ENCODE data around the gene OPCML.

Gene OPCML

DNA sequence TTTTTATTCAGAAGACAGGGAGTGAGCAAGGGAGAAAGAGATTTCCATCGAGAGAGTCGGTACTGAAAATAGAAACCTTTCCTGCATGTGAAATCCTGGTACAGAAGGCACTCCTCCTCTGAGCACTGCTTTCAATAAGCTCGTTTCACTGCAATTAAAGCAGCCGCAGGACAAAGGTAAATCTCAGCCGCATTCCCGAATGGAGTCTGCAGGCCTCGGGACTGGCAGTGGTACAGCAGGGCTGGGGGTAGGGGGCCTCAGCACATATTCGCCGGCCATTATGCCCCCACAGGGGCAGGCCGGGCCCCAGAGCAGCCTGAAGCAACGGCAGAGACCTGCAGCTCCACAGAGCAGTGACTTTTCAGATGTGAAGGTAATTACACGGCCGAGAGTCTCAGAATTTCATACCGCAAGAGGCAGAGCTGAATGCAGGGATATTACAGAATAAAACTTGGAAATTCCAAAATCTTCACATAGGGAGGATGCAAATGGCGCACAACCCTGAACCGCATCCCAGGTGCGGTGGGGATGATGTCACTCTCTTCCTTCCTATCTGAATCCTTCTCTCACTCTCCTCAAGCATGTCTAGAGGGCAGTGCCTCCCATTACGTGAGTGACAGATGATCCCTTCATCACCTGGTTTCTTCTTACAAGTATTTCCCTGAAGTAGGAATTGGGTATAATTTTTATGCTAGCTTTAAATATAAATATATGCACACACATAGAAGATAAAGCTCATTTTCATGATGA is 622.1 kb downstream of the OPCML start:
- no peak for DNase-seq

- no peak for DNase-seq
Observed at GRCh38 chr11:132909021-132909606, 623.2 kb downstream of the OPCML start.

- DNase-seq, result no peak
Observed at GRCh38 chr11:132908414-132908810, 623.9 kb downstream of the OPCML start.

DNA sequence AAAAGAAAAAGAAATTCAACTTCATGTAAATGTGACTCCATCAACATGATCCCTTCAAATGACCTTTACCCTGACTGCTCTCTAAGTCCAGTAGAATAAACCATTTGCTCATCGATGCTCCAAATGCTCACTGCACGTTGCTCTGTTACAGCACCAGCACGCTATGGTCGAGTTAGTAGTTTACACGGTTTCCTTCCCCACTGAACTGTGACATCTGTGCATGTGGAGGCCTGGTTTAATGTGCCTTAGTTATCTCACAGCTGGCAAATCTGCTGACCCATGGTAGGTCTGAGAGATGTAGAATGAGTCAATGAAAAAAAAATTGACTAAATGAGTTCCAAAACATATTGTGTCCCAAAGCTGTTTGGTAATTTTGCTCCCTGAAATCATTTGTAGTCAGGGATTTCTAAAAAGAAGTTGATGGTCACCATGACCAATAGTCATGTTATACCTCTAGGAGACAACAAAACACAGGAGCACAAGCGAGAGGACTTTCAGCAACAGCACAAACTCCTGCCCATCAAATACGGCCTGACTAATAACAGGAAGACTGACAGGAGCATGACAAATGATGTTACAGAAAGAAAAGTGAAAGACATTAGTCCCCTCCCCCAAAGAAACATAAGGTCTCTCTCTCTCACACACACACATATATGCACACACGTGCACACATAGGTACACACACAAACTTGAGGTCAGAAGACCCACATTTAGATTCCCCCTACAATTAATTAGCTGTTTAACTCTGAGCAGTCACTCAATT is 624.5 kb downstream of the OPCML start:
- DNase-seq, result no peak

DNA sequence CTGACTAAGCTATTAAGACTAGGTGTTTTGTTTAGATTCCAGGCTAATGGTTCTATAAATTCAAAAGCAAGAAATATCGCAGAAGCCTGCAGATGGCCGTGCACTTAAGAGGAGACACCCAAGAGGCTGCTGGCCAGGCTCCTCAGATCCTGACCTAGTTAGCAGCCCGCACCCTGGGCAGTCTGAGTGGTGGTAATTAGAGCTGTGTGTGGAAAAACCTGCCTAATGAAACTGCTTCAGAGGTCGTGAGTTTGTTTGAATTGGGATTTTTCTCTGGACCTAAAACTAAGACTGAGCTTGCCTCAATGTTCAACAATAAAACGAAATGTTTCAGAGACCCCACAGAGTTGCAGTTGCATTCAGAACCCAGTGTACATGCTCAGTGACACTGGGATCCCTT is 627.7 kb downstream of the OPCML start:
- no peak for DNase-seq

- DNase-seq, result no peak
Observed at GRCh38 chr11:132904091-132904490, 628.2 kb downstream of the OPCML start.

- DNase-seq, result no peak
Observed at GRCh38 chr11:132901638-132902471, 630.4 kb downstream of the OPCML start.

DNA sequence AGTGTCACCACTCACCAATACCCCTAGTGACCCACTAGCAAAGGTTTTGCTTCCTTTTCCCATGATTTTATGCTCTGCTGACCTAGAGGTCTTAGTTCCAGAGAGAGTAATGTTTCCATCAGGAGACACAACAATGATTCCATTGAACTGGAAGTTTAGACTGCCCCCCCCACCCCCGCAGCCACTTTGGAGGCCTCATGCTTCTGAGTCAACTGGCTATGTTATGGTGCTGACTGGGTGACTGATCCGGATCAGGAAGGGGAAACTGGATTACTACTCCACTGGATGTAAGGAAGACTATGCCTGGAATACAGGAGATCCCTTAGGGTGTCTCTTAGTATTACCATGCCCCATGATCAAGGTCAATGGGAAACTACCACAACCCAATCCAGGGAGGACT is 633.6 kb downstream of the OPCML start:
- no peak for DNase-seq

GRCh38 chr11:132898021-132898420 is 634.3 kb downstream of the OPCML start:
- DNase-seq, result no peak

DNA sequence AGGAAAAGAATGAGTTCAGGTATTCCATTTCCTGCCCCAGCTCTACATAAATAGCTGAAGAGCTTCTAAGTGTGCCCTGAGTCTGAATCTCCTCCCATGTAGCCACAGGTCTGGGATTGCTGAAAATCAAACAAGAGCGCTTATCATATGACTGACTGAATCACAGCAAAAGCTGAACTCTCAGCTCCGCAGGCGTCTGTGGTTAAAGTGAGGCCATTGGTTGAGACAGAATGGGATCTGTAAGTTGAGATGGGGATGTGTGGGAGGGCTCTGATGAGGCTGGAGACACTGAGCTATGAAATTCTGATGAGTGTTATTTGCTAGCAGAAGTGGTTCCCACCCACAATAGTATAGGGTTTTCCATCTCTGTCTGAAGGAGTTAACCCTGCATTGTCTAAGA is 637.0 kb downstream of the OPCML start:
- DNase-seq, result no peak

GRCh38 chr11:132894606-132895005 is 637.7 kb downstream of the OPCML start:
- no peak for DNase-seq

DNA sequence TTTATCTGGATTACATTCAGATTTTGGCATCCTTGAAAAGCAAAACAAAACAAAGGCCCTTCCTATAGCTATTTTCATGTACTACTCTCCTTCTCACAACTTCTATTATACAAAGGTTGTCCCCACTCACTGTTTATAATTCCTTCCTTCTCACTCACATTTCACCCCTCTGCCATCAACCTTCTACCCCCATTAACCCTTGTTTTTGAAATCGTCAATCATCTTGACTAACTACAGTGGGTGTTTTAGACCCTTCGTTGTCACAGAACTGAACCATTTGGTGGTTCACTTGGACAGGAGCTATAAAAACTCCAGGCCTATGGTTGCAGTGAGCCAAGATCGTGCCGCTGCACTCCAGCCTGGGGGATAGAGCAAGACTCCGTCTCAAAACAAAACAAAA is 639.4 kb downstream of the OPCML start:
- DNase-seq, result no peak

DNA sequence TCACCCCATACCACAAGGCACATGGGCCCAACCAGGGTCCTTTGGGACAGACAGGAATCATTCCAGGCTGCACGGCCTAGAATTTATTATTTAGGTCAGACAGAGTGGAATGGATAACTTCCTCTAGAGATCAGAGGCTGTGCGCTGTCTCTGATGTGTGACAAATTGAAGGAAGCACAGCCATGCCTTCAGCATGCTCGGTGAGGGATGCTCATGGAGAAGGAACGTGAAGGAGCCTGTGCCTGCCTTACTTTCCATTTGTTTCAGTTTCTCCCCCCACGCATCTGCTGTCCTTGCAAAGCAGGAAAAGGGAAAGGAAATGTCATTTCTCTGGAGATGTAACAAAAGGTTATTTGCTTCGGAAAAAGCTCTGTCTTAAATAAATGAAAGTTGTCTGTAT is 644.1 kb downstream of the OPCML start:
- no peak for DNase-seq

DNA sequence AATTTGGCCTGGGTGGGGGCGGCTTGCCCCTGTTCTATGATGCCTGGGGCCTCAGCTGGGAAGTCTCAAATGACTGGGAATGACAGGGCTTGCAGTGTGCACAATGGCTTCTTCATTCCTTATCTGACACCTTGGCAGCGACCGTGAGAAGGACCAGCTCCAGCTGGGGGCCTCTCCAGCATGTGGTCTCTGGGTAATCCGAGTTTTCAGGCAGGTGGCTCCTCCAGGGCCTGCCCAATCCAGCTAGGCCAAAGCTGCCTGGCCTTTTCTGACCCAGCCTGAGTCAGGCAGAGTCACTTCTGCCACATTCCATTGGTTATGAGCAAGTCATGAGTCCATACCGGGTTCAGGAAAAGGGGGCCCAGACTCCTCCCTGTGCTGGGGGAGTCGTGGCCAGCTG is 646.0 kb downstream of the OPCML start:
- no peak for DNase-seq

DNA sequence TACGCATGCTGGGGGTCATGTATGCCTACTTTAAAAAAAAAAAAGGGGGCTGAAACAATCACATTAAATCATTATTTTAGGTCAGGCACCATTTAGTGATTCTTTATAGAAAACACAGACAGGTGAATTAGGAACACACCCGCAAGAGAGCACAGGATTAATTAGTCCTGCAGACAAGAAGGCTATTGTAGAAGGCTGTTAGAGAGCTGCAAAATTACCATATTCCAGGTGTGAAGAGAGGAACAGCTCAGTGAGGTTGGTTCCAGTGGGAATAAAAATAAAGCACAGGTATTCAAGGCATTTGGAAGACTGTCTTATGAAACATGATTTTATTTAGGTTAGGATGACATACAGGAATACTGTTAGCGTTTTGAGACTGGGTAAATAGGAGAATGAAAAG is 649.1 kb downstream of the OPCML start:
- no peak for DNase-seq

DNA sequence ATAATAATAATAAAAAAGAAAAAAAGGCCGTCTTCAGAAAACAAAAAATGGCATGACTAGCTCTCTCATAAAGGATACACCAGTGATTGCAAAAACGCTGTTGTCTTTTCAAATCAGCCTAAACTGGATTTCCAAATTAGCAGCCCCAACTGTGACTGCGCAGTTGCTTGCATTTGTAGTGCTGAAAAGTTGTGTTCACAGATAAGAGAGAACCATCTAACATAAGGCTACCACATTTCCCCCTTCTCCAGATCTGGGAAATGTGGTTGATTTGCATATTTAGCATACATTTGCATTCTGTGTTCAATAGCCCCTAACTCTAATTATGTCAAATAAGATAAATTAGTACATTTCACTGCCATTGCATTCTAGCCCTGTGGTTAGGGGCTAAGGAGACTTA is 650.7 kb downstream of the OPCML start:
- DNase-seq, result no peak

DNA sequence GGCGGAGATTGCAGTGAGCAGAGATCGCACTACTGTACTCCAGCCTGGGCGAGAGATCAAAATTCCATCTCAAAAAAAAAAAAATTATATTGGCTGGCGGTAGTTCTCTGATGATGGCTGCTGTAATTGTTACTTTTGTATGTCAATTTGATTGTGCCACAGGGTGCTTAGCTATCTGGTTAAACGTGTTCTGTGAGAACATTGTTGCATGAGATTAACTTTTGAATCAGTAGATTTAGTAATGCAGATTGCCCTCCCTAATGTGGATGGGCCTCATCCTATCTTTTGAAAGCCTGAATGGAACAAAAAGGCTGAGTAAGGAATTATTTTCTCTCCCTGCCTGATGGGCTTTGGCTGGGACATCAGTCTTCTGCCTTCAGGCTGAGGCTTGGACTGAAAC is 654.2 kb downstream of the OPCML start:
- no peak for DNase-seq

DNA sequence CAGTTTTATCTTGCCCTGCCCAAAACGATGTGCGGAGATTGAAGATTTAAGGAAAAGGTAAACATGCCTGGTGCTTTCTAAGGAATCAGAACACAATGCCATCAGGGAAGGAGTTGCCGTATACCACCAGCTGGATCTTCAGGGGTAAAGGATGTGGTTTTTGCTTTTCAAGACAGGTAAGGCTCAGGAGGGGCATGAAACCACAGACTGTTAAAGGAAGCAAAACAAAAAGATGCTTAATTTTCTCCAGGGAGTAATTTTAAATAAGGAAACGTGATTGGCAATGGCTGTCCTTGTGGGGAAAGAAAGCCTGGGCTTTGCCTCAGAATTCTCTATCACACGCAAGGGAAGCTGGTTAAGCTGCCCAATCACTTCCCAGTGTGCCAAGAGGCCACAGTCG is 655.6 kb downstream of the OPCML start:
- DNase-seq, result no peak

GRCh38 chr11:132876239-132876638 is 656.1 kb downstream of the OPCML start:
- DNase-seq, result no peak

GRCh38 chr11:132874638-132875037 is 657.7 kb downstream of the OPCML start:
- DNase-seq, result no peak

GRCh38 chr11:132873841-132874240 is 658.5 kb downstream of the OPCML start:
- DNase-seq, result no peak

GRCh38 chr11:132872211-132872610 is 660.1 kb downstream of the OPCML start:
- DNase-seq, result no peak
